Measurements from ENCODE around the gene PRR19.

The PRR19 gene

DNA sequence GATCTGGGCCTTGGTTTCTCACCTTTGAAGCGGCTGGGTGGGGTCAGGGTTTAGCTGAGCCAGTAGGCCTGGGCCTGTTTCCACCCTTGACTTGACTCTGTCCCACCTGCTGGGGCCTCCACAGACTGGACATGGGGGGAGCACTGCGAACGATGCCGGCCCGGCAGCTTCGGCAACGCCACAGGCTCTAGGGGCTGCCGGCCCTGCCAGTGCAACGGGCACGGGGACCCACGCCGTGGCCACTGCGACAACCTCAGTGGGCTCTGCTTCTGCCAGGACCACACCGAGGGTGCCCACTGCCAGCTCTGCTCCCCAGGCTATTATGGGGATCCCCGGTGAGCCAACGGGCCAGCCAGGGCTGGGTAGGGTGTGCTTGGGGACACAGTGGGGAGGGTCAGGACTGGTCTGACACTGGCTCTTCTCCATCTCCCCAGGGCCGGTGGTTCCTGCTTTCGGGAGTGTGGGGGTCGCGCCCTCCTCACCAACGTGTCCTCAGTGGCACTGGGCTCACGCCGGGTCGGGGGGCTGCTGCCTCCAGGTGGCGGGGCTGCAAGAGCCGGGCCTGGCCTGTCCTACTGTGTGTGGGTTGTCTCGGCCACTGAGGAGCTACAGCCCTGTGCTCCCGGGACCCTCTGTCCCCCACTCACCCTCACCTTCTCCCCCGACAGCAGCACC is 51.5 kb downstream of the PRR19 start:
- no peak for DNase-seq

DNA sequence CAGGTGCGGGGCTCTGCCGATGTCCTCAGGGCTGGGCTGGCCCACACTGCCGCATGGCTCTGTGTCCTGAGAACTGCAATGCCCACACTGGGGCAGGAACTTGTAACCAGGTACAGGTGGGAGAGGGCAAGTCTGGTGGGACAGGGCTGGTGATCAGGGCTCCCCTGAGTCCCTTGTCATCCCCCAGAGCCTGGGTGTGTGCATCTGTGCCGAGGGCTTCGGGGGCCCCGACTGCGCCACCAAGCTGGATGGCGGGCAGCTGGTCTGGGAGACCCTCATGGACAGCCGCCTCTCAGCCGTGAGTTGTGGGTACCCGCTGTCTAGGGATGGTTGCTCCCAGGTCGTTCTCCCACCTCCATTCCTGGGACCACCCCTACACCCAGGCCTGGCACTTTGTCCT is 54.0 kb downstream of the PRR19 start:
- DNase-seq: no peak

DNA sequence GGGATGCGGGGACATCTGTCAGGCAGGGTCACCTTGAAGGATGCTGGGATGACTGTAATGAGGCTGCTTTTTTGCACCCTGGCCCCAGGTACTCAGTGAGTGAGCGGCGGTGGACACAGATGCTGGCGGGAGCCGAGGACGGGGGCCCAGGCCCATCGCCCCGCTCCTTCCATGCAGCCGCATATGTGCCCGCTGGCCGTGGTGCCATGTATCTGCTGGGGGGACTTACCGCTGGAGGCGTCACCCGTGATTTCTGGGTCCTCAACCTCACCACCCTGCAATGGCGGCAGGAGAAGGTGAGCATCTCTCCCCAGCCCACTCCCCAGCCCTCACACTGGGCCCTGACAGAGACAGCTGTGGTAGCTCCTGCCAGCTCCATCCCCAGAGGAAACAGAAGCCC is 54.8 kb downstream of the PRR19 start:
- no peak for DNase-seq

DNA sequence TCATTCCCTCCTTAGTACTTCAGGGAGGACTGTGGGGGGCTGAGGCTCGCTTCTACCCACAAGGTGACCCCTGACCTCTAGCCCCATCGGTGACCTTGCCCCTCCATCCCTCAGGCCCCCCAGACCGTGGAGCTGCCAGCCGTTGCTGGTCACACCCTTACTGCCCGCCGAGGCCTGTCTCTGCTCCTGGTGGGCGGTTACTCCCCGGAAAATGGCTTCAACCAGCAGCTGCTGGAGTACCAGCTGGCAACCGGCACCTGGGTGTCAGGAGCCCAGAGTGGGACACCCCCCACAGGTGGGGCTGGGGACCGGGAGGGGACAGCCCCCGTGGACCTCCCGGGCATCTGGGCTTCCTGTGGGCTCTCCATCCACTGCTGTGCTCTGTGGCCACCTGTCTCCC is 55.4 kb downstream of the PRR19 start:
- no peak for DNase-seq
